ENCODE results near the gene ADGRB2.

ADGRB2 gene

GRCh38 chr1:31762726-31763670 lies 1.1 kb downstream of the ADGRB2 start:
- peak; percentile 55 for DNase-seq (ENCODE audit: low read depth)

GRCh38 chr1:31762323-31762722 lies 1.8 kb downstream of the ADGRB2 start:
- DNase-seq (ENCODE audit: low read depth) = no peak

- no peak for DNase-seq (ENCODE audit: low read depth)
These were observed 2.3 kb downstream of the ADGRB2 start for GRCh38 chr1:31761883-31762282.

DNA sequence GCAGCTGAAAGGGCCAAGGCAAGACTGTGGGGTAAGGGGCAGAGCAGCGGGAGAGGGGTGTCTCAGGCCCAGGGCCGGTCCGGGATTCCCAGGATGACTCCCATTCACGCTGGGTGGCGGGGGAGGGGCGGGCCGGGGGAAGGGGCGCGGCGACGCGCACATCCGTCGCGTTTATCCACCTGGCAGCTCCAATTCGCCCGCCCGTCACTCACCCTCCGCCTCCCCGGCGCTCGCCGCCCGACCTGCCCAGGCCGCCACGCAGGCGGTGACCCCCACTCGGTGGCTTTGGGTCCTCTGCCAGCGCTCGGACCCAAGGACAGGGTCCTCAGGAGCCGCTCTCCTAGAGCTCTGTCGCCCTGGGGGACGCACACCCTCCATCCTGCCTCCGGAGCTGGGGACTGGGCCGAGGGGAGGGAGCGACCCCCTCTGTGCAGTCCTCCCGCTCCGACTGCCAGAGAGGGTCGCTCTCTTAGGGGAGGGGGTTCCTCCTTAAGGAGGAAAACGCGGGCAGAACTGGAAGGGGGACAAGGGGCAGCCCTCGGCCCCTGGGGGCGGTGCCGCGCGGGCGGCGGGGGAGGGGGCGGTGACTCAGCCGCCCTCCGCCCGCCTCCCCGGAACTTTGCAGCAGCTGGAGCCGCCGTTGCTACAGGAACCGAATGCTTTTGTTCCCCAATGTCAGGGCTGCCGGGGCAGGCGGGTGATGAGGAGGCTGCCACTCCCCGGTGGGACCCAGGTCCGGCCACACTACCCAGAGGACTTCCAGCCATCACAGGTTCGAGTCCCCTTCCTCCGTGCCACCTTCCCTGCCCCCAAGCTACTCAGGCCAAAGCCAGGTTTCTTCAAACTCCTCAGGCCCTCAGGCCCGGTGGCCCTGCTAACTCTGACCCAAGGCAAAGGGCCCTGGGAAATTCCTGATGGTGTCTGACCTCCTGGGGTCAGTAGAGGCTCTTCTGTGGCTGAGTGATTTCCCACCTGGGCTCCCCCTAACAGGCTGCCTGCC lies 3.4 kb downstream of the ADGRB2 start:
- DNase-seq (ENCODE audit: low read depth) = peak; percentile 66

GRCh38 chr1:31759298-31760023 lies 4.7 kb downstream of the ADGRB2 start:
- DNase-seq (ENCODE audit: low read depth) = no peak

- DNase-seq (ENCODE audit: low read depth) = no peak
These were observed 5.3 kb downstream of the ADGRB2 start for GRCh38 chr1:31758823-31759222.

GRCh38 chr1:31757989-31758388 lies 6.2 kb downstream of the ADGRB2 start:
- DNase-seq (ENCODE audit: low read depth) = no peak

DNA sequence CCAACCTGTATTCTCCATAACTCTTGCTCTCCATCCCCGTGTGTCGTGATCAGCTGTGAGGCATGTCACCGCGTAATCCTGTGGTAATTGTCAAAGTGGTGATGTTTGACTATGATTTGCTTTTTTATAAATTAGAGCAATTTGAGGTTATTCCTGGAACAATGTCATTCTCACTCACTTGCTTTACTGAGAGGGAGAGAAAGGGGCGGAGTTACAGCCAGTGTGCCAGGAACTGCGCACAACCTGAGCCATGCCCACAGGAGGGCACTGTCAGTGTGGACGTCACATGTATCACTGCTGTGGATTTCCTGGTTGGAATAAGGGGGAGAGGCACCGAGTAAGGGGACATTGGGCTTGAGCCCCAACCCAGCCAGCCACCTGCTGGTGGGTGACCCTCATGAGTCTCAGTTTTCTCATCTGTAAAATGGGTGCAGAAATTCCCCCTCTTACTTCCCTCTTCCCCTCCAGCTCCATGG lies 6.9 kb downstream of the ADGRB2 start:
- no peak for DNase-seq (ENCODE audit: low read depth)

GRCh38 chr1:31756578-31756977 lies 7.6 kb downstream of the ADGRB2 start:
- no peak for DNase-seq (ENCODE audit: low read depth)

GRCh38 chr1:31755850-31756492 lies 8.2 kb downstream of the ADGRB2 start:
- DNase-seq (ENCODE audit: low read depth) = no peak

GRCh38 chr1:31755197-31755611 lies 8.9 kb downstream of the ADGRB2 start:
- DNase-seq (ENCODE audit: low read depth) = no peak

DNA sequence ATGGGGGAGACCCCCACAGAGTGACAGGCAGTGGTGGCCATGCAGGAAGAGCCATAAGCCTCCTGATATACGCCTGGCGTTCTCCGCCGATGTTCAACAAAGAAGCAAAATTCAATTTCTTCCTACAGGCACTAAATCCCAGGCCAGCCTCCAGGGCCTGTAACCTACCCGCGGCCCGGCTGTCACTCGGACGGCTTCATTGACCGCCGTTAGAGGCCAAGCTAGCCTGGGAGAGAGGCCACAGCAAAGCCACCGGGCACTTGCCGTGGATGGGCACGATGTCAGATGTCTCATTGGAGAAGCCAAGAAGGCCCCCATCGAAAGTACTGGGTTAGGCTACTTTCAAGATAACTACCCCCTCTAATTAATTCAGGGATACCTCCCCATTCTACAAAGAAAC lies 9.7 kb downstream of the ADGRB2 start:
- no peak for DNase-seq (ENCODE audit: low read depth)

DNA sequence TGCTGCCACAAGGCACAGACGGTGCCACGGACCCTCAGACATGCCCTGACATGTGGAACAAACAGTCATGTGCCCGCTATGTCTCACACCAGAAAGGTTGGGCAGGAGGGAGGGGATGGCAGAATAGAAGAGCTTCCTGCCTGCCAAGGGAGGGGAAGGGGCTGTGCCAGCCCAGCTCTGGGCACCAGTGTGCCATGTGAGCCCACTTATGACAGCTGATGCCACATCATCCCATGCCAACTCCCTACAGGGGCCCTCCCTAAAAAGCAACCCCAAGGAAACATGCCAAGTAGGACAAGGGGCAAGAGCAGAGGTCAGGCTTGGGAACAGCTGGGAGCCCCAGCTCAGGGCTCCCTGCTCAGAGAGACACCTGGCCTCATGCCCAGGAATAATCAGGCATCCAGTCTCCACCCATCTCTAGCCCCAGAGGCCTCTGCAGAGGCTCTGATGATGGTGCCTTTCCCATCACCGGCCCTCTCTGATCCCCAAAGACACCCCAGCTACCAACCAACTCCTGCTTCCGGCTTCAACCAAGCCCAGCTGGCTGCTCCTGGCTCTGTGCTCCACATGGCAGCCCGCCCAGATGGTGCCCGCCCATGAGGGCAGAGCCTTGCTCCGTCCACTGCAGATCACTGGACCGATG lies 10.3 kb downstream of the ADGRB2 start:
- DNase-seq (ENCODE audit: low read depth) = no peak

DNA sequence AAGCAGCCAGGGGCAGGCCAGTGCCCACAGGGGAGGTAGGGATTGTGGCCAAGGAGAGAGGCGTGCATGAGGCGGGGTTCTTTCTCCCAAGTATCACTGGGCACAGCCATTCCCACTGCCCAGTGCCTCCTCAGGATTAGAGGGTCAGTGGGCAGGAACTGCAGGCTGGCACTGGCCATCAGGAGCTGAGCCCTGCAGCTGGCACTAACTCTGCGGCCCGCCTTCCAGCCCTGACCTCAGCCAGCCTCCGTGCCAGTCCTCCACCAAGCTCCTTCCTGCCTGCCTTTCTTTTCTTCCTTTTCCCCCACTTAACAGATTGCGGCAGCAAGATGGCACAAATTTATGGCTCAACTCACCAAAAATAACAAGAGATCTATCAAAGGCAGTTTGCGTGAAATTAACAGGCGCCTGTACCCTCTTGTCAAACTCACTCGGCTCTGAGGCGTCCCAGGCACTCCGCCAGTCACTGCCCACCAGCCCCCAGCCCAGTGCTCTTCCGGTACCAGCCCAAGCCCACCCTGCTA lies 11.1 kb downstream of the ADGRB2 start:
- no peak for DNase-seq (ENCODE audit: low read depth)

GRCh38 chr1:31752258-31752657 lies 11.9 kb downstream of the ADGRB2 start:
- no peak for DNase-seq (ENCODE audit: low read depth)

GRCh38 chr1:31751822-31752241 lies 12.3 kb downstream of the ADGRB2 start:
- DNase-seq (ENCODE audit: low read depth) = no peak

- no peak for DNase-seq (ENCODE audit: low read depth)
These were observed 13.2 kb downstream of the ADGRB2 start for GRCh38 chr1:31750858-31751510.

DNA sequence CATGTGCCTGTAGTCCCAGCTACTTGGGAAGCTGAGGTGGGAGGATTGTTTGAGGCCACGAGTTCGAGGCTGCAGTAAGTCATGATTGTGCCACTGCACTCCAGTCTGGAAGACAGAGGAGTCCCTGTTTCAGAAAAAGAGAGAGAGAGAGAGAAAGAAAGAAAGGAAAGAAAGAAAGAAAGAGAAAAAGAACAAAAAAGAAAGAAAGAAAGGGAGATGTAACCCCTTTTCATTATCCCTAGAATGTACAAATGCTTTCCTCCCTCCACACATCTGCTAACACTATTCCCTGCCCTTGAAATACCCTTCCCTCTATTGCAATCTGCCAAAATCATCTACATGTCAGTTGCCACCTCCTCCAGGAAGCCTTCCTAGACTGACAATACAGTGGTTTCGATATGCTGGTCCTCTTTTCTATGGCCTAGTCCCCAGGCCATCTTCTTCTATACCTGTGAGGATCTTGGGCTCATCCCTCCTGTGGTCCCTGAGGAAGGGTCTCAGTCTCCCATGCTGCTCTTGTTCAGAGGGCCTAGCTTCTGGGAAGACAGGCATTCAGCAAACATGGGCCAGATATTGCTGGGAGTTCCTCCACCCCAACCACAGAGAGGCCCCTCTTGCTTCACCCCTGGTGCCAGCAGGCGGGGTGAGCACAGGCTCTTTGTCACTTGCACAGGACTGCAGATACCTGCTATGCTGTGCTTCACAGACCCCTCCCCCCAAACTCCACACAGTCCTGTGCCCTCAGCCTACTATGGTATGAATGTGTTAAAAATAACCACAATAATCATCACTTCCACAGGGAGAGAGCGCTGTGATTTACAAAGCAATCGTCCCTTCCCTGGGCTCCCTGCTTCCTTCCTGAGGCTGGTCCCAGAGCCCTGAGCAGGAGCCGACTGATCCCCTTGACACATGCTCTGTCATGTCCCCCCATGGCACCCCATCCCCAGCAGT lies 14.1 kb downstream of the ADGRB2 start:
- no peak for DNase-seq (ENCODE audit: low read depth)

GRCh38 chr1:31748365-31748764 lies 15.8 kb downstream of the ADGRB2 start:
- no peak for DNase-seq (ENCODE audit: low read depth)

Data from T follicular helper cell (primary cell).